ENCODE measurements around the gene HPS1.
A peak's percentile ranks its signal among the peaks of the same experiment; 100 is the strongest.

Gene HPS1

GRCh38 chr10:98446661-98447221 lies at the start of gene HPS1:
HPS1 (minus strand) TSS chr10:98446935; CDS start chr10:98443240, 3,695 bp downstream.
- TF ChIP-seq CTCF (IDR thresholded peaks at IDR 0.05; ENCODE audit: low read depth, low read length, missing control alignments): no peak
- peak; percentile 51 for DNase-seq (ENCODE audit: low read depth)
- H3K4me3 ChIP-seq (ENCODE audit: low read depth, low read length): peak within 1 kb of the TSS; percentile 60

GRCh38 chr10:98492763-98493162 lies 46.0 kb upstream of the HPS1 start:
- no peak for TF ChIP-seq CTCF (IDR thresholded peaks at IDR 0.05; ENCODE audit: low read depth, low read length, missing control alignments)
- no peak overlapping the region for H3K4me3 ChIP-seq (ENCODE audit: low read depth, low read length)
- no peak for DNase-seq (ENCODE audit: low read depth)

- no peak overlapping the region for H3K4me3 ChIP-seq (ENCODE audit: low read depth, low read length)
- no peak for DNase-seq (ENCODE audit: low read depth)
- no peak for TF ChIP-seq CTCF (IDR thresholded peaks at IDR 0.05; ENCODE audit: low read depth, low read length, missing control alignments)
Observed at GRCh38 chr10:98489561-98490481, 43.1 kb upstream of the HPS1 start.

- DNase-seq (ENCODE audit: low read depth): no peak
- H3K4me3 ChIP-seq (ENCODE audit: low read depth, low read length): no peak overlapping the region
- no peak for TF ChIP-seq CTCF (IDR thresholded peaks at IDR 0.05; ENCODE audit: low read depth, low read length, missing control alignments)
Observed at GRCh38 chr10:98488669-98489430, 42.1 kb upstream of the HPS1 start.

GRCh38 chr10:98487649-98488048 lies 40.9 kb upstream of the HPS1 start:
- no peak for DNase-seq (ENCODE audit: low read depth)
- no peak overlapping the region for H3K4me3 ChIP-seq (ENCODE audit: low read depth, low read length)
- peak; percentile 23 for TF ChIP-seq CTCF (IDR thresholded peaks at IDR 0.05; ENCODE audit: low read depth, low read length, missing control alignments)

- DNase-seq (ENCODE audit: low read depth): no peak
- TF ChIP-seq CTCF (IDR thresholded peaks at IDR 0.05; ENCODE audit: low read depth, low read length, missing control alignments): no peak
- no peak overlapping the region for H3K4me3 ChIP-seq (ENCODE audit: low read depth, low read length)
Observed at GRCh38 chr10:98486421-98486820, 39.7 kb upstream of the HPS1 start.
